GM18909 (cell line): ENCODE measurements around the gene USP5.
"Not testable (repeated sequence)": the region's sequence is repeated elsewhere in the genome, so short reads cannot be mapped to it uniquely, and the experiment has no call there.

Experiments
- ATAC-seq: cut with Tn5 transposase; IDR thresholded peaks from one replicate; pipeline ENCODE4 v1.9.1; 2021; ENCODE audit warnings: mild to moderate bottlenecking; ENCODE audit not compliant: unreplicated experiment, poor library complexity

USP5 gene

DNA sequence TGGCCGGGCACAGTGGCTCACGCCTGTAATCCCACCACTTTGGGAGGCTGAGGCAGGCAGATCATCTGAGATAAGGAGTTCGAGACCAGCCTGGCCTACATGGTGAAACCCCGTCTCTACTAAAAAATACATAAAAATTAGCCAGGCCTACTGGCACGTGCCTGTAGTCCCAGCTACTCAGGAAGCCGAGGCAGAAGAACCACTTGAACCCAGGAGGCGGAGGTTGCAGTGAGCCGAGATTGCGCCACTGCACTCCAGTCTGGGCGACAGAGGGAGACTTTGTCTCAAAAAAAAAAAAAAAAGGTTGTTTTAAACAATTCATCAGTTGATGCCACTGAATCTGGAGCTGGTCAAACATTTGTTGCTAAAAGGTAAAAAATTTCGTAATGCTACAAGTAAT, 27.9 kb downstream of the USP5 start:
- not testable (repeated sequence) for ATAC-seq

DNA sequence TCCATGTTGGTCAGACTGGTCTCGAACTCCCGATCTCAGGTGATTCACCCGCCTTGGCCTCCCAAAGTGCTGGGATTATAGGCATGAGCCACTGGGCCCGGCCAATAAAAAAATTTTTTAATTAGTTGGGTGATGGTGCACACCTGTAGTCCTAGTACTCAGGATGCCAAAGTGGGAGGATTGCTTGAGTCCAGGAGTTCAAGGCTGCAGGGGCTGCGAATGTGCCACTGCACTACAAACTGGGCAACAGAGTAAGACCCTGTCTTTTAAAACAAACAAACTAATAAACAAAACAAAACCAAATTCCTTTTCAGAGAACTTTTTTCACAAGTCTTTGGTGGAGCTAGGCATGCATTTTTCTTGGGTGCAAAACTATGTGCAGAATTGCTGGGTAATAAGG, 31.3 kb downstream of the USP5 start:
- ATAC-seq = no peak

DNA sequence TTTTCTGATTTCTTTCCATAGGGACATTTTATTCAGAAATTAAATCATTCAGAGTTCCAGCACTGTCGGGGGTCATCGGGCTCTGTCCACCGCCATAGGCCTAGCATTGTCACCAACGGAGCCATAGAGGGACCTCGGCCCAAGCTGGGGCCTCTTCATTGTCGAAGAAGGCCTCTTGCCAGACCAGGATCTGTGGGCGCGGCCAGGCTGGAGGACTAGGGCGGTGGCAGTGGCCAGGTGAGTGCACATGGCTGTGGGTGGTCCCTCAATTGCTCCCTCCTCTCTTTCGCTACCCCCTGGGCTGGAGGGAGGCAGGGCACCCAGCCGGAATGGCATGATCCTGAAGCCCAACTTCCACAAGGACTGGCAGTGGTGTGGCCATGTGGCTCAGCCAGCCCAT, 31.7 kb downstream of the USP5 start:
- ATAC-seq = no peak

DNA sequence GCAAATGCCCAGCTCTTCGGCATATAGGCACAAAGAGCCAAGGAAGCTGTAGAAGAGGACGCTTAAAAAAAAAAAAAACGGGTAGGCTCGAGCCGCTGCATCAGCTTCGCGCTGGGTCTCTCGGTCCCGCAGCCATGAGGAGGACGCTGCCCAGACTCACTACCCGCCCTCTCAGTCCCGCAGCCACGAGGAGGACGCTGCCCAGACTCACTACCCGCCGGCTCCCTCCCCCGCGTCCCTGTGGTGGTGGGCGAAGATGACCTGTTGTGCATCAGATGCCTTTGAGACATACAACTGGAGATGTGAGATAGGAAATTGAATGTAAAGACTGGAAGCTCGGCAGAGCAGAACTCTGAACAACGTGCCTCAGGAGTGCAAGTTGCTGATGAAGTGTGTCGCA, 32.6 kb downstream of the USP5 start:
- no peak for ATAC-seq

DNA sequence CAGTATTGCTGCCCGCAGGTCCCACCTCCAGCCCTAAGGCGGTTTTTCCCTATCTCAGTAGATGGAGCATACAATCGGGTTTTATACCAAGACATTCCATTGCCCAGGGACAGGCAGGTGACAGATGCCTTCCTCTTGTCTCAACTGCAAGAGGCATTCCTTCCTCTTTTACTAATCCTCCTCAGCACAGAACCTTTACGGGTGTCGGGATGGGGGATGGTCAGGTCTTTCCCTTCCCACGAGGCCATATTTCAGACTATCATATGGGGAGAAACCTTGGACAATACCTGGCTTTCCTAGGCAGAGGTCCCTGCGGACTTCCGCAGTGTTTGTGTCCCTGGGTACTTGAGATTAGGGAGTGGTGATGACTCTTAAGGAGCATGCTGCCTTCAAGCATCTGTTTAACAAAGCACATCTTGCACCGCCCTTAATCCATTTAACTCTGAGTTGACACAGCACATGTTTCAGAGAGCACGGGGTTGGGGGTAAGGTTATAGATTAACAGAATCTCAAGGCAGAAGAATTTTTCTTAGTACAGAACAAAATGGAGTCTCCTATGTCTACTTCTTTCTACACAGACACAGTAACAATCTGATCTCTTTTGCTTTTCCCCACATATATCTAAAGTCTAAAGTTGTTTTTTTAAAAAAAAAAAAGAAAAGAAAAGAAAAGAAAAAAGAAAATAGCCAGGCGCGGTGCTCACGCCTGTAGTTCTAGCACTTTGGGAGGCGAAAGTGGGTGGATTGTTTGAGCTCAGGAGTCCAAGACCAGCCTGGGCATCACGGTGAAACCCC, 34.5 kb downstream of the USP5 start:
- not testable (repeated sequence) for ATAC-seq

DNA sequence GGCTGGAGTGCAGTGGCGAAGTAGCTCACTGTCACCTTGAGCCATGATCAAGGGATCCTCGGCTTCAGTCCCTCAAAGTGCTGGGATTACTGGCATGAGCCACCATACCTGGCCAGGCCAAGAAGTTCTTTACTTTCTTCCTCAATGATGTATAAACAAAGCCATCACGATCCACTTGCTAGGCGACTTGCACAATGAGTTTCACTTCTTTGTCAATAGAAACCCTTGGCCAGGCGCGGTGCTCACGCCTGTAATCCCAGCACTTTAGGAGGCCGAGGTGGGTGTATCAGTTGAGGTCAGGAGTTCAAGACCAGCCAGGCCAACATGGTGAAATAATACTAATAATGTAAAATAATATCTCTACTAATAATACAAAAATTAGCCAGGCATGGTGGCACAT, 35.5 kb downstream of the USP5 start:
- ATAC-seq = no peak

DNA sequence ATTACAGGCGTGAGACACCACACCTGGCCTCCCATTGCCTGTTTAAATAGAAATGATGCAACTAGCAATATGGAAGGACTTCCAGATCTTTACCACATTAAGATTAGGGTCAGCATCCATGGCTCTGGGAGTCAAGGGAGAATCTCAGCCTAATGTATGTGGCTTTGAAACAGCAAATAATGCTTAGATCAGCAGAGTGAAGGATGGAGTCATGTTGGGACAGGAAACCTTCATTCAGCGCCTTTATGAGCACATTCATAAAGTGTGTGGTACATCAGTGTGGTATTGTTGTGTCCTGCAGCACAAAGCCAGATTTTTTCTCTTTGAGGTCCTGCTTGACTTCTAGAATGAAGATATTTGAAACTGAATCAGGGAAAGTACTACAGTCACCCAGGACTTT, 36.4 kb downstream of the USP5 start:
- ATAC-seq = no peak

DNA sequence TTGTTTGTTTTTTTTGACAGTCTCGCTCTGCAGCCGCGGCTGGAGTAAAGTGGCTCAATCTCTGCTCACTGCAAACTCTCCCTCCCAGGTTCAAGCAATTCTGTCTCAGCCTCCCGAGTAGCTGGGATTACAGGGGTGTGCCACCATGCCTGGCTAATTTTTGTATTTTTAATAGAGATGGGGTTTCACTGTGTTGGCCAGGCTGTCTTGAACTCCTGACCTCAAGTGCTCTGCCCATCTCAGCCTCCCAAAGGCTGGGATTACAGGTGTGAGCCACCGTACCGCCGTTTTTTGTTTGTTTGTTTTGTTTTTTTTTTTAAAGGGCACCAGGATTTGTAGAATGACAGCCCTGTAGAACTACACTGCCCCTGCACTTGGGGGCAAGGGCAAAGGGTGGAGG, 36.8 kb downstream of the USP5 start:
- ATAC-seq = not testable (repeated sequence)

DNA sequence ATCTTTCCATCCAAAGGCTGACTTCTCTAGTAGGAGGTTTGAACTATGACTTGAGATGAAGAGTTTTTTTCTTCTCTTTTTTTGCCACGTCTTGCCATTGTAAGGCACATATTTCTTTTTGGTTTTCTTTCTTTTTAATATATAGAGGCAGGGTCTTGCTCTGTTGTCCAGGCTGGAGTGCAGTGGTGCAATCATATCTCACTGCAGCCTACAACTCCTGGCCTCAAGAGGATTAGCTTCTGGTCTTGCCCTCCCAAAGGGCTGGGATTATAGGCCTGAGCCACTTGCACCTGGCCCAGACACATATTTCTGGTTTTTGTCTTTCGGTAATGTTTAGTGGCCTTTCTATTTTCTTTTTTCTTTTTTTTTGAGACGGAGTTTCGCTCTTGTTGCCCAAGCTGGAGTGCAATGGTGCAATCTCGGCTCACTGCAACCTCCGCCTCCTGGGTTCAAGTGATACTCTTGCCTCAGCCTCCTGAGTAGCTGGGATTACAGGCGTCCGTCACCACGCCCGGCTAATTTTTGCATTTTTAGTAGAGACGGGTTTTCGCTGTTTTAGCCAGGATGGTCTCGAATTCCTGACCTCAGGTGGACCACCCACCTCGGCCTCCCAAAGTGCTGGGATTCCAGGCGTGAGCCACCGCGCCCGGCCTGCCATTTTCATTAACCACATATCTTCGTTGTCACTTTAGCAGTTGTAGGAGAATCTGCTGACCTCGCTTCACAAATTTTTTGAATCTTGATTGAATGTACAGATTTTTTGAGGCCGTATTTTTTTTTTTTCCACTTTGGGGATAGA, 38.0 kb downstream of the USP5 start:
- not testable (repeated sequence) for ATAC-seq

DNA sequence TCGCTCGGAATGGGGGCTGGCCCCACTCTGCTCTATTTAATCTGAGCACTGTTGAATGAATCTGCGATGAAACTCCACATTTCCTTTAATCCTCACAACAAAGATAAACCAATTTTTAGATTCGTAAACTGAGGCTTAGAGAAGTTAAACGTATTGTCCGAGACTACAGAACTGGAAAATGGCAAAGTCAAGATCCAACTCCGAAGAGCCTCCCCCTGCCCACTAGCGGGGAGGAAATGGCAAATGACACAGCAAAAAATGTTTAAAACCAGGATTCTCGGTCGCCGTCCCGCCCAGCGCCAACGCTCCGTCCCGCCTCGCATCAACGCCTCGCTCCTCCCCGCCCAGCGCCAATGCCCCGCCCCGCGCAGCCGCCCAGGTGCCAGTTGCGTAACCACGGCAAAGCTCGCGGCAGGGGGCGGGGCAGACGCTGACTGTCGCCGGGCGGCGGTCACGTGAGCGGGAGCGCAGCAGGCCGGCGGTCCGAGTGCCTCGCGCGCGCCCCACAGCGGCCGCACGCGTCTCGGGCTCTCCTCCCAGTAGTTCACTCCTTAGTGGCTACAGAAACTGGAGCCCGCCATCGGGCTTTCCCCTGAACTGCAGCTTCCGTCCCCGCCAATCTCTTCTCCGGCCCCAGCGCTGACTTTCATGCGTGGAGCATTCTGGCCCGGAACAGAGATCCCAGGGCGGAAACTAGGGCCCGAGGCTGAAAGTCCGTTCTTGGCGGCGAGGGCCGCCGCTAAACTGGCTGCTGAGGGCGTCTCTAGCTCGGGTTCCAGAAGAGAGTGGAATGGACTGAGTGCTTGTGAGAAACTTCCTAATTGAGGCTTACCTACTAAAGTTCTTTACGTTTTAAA, 39.1 kb downstream of the USP5 start:
- ATAC-seq = peak; percentile 94

DNA sequence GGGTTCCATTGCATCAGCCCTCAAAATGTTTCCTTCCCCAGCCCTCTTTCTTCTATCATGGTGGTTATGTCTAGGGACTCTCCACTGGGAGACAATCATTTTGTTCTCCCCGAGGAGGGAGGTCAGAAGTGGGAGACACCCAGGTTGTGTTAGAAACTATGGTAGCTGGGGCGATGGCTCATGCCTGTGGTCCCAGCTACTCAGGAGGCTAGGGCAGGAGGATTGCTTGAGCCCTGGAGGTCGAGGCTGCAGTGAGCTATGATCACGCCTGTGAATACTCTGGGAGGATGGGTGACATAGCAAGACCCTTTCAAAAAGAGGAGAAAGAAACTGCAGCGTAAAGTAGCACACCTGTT, 39.7 kb downstream of the USP5 start:
- peak; percentile 11 for ATAC-seq

DNA sequence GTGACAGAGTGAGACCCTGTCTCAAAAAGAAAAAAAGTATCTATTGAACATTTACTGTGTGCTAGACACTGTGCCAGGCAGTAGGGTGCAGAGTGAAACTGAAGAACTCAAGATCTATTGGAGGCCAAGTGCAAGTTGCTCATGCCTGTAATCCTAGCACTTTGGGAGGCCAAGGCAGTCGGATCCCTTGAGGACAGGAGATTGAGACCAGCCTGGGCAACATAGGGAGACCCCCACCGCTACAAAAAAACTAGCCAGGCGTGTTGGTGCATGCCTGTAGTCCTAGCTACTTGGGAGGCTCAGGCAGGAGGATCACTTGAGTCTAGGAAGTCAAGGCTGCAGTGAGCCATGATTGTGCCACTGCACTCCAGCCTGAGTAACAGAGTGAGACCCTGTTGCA, 40.7 kb downstream of the USP5 start:
- not testable (repeated sequence) for ATAC-seq

DNA sequence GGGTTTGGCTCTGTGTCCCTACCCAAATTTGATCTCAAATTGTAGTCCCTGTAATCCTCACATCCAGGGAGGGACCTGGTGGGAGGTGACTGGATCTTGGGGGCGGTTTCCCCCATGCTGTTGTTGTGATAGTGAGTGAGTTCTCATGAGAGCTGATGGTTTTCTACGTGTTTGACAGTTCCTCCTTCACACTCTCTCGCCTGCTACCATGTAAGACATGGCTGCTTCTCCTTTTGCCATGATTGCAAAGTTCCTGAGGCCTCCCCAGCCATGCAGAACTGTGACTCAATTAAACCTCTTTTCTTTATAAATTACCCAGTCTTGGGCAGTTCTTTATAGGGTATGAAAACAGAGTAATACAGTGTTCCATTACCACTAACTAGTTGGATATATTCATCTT, 42.4 kb downstream of the USP5 start:
- ATAC-seq = no peak

DNA sequence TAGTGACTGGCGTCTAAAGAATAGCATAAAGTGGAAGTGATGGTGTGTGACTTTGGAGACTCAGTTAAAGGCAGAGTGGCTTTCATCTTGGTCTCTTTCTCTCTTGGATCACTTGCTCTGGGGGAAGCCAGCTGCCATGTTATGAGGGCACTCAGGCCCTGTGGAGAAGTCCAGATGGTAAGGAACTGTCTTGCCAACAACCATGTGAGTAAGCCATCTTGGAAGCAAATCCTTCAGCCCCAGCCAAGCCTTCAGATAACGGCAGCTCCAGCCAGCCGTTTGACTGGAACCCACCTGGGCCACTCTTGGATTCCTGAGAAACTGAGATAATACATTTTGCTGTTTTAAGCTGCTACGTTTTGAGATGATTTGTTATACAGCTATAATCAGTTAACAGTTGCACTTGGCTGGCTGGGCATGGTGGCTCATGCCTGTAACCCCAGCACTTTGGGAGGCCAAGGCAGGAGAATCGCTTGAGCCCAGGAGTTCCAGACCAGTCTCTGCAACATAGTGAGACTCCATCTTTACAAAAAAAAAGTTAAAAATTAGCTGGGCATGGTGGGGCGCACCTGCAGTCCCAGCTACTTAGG, 45.0 kb downstream of the USP5 start:
- no peak for ATAC-seq

DNA sequence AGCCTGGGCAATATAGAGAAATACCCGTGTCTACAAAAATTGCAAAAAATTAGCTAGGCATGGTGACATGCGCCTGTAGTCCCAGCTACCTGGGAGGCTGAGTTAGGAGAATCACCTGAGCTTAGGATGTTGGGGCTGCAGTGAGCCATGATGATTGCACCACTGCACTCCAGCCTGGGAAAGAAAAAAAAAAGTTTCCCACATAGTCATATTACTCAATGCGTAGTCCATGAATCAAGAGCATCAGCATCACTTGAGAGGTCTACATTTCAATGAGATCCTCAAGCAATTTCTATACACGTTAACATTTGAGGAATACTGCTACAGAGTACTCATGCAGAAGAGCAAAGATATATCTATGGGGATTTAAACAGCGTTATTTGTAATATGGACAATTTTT, 47.5 kb downstream of the USP5 start:
- ATAC-seq = no peak

DNA sequence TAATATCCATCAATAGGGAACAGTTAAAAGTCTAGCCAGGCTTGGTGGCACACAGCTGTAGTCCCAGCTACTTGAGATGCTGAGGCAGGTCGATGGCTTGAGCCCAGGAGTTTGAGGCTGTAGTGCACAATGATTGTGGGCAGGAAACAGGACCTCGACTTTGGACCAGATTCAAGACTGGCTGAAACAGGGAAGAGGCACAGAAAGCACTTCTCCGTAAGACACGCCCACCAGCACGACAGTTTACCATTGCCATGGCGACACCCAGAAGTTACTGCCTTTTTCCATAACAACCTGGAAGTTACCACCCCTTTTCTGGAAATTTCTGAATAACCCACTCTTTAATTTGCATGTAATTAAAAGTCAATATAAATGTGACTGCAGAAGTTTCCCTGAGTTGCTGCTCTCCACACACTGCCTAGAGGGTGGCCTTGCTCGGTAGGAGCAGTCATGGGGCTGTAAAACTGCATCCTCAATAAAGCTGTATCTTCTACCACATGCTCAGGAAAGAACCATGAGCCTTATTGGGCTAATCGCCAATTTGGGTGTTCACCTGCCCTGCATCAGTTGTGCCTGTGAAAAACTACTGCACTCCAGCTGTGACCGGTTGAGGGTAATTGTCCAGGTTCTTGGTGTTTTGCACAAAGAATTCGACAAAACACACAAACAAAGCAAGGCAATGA, 48.0 kb downstream of the USP5 start:
- ATAC-seq = no peak

DNA sequence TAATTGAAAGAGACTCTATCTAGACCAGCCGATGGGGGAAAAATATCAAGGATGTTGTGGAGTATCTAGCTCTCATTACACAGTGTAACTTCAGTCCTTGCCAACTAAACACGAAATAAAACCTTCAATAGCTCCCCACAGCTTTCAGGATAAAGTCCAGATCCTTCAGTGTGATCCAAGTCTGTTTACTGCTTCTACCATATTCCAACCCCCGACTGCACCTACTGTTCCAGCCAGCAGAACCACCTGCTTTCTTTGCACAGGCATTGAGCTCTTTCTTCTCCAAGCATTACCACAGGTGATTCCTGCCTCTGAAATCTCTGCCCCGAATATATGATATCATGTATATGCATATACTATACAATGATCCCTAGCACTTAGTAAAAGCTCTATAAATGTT, 50.5 kb downstream of the USP5 start:
- no peak for ATAC-seq

DNA sequence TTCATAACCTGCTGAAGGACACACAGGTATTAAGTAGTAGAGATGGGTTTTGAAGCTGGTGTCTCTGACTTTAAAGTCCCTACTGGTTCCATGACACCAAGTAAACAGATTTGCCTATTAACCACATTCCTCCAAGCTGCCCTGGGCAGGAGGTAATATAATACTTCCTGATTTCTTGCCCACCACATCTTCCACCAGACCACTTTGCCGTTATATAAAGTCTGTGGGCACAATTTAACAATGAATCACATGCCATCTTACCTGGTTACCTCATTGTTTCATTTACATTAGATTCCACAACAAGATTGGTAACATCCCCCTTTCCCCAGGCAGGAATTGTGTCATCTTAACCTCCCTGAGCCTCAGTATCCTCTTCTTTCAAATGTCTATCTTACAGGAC, 51.8 kb downstream of the USP5 start:
- no peak for ATAC-seq

DNA sequence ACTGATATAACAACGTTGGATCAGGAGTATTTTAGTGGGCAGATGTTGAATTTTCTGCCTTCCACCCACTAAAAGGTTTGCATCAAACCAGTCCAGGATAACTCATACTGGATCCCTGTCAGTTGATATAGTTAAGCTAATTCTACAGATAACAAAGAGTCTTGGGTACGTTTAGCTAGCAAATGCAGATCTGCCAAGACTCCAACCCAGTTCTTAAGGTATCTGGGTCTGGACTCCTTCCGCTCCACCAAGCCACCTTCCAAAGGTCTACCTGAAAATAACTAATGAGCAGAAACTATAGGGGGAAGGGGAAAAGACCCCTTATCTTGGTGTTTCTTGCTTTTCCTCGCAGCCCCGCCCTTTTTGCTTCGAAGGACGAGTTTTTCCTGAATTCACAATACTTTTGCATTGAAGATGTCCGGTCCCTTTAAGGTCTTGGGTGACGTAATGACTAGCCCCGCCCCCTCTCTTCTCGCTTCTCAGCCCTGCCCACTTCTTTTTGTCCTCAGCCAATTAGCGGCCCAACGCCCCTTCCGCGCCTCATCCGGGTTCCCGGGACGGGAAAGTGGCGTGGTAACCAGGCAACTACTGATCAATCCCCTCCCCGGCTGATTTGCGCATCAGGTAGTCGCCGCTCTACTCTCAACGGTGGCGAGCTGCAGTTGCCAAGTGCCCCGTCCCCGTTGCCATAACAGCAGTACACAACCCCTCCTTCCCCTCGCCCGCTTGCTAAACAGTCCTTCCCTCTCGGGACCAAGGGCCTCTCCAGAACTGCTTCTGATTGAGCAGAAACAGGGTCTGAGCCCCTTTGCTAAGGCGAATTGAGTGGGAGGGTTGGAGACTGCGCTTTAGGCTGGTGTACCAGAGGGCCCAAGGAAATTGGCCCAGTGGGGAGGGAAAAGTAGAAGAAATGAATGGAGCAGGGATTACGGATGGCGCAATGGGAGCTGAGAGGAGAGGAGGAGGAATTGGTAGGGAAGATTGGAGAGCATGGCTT, 52.6 kb downstream of the USP5 start, which contains the start of gene LRRC23:
LRRC23 (plus strand) TSS at position 543 of the 997 bp plus-strand sequence. CDS start 812 bp downstream, outside the sequence.
- peak; percentile 92 for ATAC-seq
